GM12891 (cell line): ENCODE measurements around the gene HHAT.

Source experiments
- PAX5 ChIP-seq: IDR thresholded peaks from 2 replicates; pipeline ENCODE4 v1.6.1; 2011; ENCODE audit warnings: low read length, moderate library complexity, mild to moderate bottlenecking; ENCODE audit not compliant: insufficient read depth, severe bottlenecking
- POLR2A ChIP-seq: IDR thresholded peaks from 2 replicates; pipeline ENCODE4 v1.6.1; 2011; ENCODE audit warnings: low read depth, low read length, control low read depth
- POLR2AphosphoS5 ChIP-seq: IDR thresholded peaks from 2 replicates; pipeline ENCODE4 v1.6.1; 2011; ENCODE audit warnings: low read depth, low read length, control low read depth
- POU2F2 ChIP-seq: IDR thresholded peaks from 2 replicates; pipeline ENCODE4 v1.6.1; 2011; ENCODE audit warnings: low read depth, mild to moderate bottlenecking, control low read depth, low read length, moderate library complexity
- TAF1 ChIP-seq: IDR thresholded peaks from 2 replicates; pipeline ENCODE4 v1.6.1; 2011; ENCODE audit warnings: low read depth, low read length, control low read depth

DNA sequence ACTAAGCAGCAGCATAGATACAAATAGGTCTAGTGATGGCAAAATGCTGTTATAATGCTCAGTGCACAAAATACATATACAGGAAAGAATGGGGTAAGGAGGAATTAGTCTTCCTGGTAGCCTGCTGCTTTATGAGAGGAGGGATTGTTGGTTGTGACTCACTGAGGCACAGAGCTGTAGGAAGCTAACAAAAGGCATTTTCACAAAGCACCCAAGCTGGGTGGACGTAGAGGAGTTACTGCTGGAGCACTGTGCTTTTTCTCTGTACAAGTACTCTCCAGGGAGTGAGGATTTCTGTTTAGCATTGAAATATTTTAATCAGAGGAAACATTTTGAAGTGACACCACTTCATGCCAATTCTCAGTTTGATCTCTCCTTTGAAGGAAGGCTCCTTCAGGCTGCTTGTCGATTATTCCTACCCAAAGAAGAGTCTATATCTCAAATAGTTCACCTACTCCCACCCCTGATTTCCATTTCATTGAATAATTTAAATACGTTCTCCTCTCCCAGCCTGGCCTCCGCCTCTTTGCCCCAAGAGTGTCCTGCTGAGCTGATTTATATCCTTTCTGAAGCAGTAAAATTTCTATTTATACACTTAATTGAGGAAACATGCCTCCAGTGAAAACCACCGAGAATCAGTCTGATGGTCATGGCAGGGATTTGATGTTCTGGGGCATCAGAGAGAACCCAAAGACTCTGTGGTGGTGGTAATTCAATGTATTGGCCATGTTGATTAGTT is 271.9 kb downstream of the HHAT start:
- TF ChIP-seq POLR2A (no peak), POLR2AphosphoS5 (no peak), TAF1 (no peak), POU2F2 (no peak), PAX5 (no peak)
